Femur (tissue), 1 donor: Measurements from ENCODE around the gene DNAH10.

Source experiments
- DNase-seq: peaks from one replicate; pipeline ENCODE4 v3.0.0-alpha.2; 2017

The DNAH10 gene

DNA sequence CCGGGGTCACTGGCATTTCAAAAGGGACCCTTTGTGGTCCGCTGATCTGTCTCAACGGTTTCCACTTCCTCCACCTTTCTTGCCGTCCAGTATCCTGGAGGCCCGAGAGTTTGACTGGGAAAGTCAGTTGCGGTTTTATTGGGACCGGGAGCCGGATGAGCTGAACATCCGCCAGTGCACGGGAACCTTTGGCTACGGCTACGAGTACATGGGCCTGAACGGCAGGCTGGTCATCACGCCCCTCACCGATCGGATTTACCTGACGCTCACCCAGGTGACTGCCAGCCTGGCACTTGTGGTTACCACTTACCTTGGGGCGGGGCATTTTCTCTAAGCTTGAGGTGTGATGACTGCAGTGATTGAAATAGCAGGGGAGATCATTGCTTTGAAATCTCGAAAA lies 83.8 kb downstream of the DNAH10 start:
- no peak for DNase-seq

DNA sequence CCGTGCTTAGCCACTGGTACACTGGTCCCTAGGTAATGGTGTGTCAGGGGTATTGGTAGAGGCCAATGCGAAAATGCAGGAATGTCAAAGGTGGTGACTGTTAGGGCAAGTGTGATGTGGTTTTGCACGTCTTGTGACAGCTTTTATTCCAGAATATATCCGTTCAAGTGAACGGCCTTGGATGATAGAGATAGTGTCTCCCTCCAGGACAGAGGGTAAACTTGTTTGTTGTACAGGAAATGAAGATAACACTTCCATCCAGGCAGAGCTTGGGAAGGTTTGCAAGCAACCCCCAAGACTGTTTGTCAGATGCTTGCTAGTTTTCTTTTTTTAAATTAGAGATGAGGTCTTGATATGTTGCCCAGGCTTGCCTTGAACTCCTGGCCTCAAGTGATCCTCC lies 84.2 kb downstream of the DNAH10 start:
- no peak for DNase-seq

DNA sequence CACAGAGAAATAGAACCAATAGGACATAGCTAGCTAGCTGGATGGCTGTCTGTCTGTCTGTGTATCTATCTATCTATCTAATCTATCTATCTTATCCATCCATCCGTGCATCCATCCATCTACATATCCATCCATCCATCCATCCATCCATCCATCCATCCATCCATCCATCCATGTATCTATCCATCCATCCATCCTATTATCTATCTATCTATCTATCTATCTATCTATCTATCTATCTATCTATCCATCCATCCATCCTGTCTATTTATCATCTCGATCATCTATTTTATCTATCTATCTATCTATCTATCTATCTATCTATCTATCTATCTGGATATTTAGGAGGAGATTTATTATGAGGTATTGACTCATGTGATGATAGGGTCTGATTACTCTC lies 84.9 kb downstream of the DNAH10 start:
- no peak for DNase-seq

DNA sequence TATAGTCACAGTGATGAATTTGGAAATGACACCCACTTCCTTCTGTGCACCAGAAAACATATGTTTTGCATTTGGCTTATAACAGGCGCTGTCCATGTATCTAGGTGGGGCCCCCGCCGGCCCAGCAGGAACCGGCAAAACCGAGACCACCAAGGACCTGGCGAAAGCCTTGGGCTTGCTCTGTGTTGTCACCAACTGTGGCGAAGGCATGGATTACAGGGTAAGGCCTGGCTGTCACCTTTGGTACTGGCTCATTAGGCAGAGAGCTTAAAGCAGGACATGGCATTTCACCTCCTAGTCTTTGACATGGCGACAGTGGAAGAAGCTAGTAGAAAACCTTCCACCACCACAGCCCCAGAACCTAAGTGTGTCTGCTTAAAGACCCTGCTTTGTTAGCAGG lies 85.8 kb downstream of the DNAH10 start:
- DNase-seq, result no peak

DNA sequence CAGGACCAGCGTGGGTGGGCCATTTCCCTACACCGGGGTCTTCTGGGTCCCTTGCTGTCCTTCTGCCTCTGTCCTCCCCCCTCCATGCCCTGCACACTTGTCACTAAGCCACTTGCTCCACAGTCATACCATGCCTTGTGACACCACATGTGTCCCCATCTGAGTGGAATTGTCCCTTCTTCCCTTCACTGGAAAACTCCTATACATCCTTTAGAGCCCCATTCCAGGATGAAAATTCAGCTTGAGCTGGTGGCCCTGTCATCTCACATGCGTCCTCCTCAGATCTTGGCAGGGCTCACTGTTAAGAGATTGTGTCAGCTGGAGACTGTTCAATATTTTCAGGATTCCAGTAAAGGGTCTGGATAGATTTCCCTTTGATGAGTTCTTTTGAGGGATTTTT lies 87.4 kb downstream of the DNAH10 start:
- DNase-seq, result no peak

DNA sequence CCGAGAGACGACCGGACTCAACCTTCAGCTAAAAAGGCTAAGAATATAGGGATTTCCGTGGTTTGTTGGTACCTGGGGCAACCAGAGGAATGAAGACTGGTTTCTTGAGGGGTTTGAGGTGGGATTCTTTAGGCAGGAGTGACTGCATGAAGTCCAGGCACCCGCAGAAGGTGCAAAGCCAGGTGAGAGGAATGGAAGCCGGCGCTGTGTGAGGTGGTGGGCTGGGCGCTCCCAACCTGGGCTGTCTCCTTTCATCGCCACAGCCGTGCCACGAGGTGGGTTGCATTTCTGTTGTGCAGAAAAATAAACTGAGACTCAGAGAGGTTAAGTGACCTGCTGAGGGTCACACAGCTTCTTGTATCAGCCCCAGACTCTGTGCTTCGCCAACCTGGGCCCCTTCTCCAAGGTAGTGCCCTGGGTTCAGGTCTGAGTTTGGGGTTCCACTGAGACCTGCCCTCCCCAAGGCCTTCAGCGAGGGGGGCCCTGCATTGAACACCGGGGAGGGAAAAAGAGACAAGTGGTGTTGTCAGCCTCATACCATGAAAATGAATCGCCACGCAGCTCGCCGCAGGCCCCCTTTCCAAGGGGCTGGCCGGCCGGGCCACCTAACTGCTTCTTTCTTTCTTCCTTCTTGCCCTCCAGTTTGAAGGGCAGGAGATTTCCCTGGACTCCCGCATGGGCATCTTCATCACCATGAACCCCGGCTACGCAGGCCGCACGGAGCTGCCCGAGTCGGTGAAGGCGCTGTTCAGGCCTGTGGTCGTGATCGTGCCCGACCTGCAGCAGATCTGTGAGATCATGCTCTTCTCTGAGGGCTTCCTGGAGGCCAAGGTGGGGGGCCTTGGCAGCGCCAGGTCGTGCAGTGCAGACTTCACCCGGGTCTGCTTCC lies 88.4 kb downstream of the DNAH10 start:
- no peak for DNase-seq

DNA sequence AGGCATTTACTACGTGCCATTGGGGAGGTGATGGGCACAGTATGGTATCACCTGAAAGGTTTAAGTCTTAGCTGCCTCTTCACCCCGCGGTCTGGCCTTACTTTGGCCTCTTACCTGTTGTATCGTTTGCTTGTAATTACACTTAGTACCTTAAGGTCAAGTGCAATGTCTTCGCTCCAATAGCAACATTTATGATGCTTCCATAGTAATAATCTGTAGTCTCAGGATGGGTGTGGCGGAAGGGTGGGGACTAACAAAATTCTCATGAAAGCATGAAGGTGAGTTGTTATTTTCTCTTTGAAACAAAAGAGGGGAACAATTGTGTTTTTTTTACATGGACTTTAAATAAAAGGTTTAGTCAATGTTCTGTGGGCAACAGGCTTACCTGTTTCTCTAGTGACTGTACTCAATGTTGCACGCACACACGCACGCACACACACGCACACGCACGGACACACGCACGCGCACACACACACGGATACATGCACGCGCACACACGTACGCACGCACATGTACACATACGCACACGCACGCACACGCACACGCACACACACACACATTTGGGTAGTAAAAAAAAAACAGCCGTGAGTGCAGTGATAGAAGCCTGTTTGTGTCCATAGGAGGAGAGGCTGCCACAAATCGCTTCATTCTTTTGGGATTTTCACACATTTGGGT lies 91.4 kb downstream of the DNAH10 start:
- DNase-seq, result no peak

DNA sequence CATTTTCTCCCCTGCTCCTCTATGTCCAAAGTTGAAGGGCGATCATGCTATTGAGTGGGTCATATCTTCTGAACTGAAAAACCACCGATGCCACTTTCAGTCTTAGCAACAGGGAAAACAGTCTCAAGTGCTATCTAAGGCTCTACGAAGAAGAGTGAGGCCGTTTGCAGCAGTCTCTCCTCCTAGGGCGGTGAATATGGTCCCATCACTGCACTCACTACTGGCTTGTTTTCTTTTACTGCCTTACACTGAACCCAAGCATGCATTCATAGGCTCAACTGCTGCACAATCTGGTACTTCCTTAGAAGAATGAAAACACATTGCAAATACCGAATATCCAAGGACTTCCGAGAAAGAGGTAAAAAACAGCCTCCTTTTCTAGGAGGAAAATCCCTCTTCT lies 92.1 kb downstream of the DNAH10 start:
- no peak for DNase-seq

DNA sequence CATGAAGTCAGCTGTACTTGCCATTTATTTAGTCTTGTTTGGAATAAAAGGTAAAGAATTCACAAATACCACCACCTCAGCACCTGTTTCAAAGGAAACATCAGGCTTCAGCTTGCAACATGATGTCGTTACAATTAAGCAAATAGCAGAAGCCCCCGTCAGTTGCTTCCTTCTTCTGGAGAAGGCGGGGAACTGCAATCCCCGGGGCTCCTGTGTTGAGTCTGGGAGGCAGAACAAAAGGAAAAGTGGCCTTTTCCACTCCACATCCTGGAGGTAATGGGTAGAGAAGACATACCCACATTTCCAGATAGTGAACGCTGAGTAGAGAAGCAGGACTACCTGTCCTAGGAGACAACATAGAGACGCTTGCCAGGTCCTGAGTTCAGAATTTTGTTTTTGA lies 92.8 kb downstream of the DNAH10 start:
- no peak for DNase-seq

DNA sequence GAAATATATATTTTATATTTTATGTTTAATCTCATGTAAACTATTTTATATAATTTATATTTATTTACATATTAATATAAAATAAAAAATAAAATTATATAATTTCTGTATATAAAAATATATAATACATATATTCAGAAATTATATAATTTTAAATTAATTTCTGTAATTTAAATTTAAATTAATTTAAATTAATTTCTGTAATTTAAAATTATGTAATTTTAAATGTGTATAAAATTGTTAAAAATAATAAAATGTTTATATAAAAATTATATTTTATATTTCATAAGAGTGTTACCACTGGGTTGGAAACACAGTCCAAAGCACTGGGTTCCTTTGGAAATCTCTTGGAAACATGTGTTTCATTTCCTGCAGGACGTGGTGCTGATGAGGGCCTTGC lies 94.6 kb downstream of the DNAH10 start:
- no peak for DNase-seq

DNA sequence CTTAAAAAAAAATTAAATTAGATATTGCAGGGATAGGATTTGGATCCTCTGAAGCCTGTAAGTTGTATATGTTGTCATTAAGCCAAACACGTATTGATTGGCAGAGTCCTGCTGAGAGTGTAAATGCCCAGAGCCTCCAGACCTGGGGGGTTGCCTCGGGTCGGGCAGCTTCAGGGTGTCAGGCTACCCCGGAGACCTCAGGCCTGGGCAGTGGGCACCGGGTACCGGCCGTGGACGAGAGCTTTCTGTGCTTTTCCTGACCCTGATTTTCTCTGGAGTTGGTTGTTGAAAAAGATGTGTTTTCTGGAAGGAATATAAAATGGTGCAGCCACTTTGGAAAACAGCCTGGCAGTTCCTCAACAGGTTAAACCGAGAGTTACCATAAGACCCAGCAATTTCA lies 96.1 kb downstream of the DNAH10 start:
- no peak for DNase-seq

DNA sequence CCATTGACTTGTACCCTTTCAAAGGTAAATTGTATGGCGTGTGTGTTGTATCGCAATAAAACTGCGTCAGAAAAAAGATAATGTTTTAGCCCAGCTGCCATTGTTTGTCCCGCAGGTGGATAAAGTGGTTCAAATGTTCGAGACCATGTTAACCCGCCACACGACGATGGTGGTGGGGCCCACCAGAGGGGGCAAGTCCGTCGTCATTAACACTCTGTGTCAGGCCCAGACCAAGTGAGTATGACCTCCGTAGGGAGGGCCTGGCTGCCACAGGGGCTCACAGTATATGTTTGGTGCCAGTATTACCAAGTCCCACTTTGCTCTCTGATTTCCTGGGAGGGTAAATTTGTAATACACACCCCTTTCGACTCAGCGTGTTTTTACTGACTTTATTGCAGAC lies 96.9 kb downstream of the DNAH10 start:
- no peak for DNase-seq

DNA sequence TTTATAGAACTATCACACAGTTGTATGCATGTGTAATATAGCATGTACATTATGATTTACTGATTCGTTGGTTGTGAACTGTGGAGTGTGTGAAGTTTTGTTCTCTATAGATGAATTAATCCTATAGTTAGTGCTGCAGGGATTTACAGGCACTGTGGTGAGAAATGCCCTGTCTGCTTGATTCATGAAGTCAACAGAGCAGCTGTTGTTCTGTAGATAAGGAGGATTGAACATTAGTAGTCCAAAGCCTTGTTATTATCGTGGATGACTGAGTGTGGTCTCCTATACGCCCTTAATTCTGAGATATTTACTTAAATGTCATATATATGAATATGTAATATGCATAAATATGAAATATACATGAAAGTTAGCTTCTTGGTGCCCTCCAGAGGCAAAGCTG lies 98.3 kb downstream of the DNAH10 start:
- DNase-seq, result no peak

DNA sequence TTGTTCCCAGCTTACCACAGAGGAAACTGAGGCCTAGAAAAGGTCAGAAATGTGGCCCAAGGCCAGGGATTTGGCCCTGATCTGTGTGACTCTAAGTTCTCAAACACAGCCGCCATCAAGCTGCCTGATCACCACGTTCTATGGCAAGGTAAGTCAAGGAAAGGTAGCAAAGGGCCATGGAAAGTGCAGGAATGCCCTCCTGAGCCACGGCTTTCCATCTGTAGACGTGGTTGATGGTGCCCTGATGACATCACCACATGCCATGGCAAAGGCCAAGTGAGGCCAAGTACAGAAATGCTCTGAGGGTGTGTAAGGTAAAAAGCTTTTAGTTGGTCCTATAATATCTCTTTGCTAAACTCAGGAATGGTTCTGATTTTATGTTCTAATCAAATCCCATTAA lies 99.3 kb downstream of the DNAH10 start:
- DNase-seq, result no peak

DNA sequence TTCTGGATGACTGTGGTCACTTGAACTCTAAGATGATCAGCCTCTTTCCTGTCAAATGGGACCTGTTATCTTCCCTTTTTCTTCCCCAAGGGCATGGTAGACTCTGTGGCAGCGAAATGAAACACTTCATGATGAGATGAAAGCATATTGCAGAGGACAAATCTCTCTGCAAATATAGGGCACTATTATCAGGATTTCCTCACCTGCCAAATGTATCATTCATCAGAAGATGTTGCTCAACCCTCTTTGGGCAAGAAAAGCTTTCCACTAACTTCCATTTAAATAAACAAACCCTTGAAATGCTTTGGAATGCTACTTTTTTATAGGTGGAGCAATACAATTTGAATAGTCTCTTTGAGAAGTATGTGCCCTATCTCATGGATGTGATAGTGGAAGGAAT lies 105.0 kb downstream of the DNAH10 start:
- no peak for DNase-seq

DNA sequence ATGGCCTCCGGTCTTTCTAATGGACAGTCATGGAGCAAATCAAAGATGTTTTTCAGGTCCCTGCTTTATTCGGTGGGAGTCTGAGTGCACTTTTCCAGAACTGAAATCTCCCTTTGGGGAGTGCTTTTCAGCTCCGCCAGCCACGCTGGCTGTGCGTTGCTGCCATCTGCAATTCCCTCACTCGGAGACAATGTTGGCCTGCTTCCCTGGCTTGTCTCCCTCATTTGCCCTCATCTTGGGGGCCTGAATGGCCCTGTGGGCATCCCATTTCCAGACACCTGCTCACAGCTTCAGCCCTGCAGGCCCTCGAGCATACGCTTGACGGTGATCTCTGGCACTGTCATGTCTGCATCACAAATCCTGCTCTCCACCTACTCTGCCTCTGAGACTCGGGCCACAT lies 106.7 kb downstream of the DNAH10 start:
- no peak for DNase-seq

DNA sequence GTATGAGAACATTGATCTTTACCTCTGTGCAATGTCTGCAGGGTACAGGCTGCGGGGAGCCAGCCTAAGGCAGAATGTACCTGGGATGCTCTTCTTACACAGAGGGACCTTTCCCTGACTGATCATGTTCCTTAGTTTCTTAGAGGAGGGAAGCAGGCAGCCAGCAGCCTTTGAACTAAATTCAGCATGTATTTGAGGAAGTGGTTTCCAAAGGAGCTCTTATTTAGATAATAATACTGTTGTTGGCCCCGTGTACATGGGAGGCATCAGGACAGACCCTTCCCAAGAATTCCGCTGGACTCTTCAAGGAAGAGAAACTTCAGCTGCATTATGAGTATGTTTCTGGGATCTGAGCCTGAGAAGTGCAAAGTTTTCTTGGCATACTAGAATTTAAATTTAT lies 111.7 kb downstream of the DNAH10 start:
- DNase-seq, result no peak

DNA sequence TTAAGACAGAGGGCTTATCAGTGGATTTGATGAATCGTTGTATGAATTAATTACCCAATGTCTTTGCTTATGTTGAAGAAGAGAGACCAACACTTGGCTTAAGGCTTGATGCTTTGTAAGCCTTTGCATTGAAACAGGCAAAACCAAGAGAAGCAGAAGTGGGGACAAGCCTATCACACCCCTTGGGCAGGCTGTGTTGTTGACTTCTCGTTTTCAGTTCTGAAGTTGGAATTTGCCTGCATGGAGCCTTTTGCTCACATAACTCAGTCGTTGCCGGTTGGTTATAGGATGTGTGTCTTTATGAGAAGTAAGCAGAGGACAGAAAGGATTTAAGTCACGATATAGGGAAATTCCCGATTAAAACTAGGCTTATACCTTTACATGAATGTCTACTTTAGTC lies 115.9 kb downstream of the DNAH10 start:
- DNase-seq, result no peak

DNA sequence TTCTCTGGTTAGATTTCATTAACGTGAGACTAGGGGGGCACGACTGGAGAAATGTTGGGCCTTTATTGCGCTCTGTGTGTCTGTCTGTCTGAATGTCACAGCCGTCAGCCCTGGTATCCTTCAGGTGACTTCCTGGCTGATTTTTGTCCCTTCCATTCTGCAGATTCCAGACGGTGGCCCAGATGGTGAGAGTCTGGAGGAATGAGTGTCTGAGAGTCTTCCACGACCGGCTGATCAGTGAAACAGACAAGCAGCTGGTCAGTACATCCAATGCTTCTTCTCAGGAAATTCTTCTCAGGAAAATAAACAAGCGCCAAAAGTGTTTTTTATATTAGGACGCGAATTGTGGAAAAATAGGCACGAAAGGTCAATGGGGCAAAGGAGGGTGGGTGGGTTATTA lies 117.0 kb downstream of the DNAH10 start:
- no peak for DNase-seq

DNA sequence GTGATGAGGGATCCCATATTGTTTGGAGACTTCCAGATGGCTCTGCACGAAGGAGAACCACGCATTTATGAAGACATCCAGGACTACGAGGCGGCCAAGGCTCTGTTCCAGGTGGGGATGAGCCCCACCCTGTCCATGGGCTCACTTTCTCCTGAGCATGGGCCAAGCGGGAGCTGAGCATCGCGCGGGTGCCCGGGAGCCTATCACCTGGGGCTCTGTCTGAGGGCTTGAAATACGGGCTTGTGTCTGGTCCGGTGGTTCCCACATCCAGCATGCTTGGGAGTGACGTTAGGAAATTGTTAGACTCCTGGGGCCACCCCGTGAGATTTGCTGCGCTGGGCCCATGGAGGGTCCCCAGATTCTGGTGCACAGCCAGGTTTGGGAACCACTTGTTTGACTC lies 117.6 kb downstream of the DNAH10 start:
- no peak for DNase-seq

DNA sequence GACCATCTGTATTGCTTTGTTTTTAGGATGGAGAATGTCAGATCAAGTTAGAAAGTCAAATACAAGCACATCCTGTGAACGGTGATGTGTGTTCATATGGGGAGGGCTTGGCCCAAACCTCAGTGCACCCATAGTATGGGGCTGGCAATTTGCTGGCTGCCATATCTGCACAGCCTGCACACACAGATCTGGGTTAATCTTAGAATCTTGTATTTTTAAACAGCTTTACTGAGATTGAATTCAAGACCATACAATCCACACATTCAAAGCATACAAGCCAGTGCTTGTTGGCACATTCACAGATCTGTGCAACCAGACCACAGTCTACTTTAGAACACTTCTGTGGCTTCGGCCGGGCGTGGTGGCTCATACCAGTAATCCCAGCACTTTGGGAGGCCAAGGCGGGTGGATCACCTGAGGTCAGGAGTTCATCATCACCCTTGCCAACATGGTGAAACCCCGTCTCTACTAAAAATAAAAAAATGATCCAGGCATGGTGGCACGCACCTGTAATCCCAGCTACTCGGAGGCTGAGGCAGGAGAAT lies 120.1 kb downstream of the DNAH10 start:
- DNase-seq, result no peak

DNA sequence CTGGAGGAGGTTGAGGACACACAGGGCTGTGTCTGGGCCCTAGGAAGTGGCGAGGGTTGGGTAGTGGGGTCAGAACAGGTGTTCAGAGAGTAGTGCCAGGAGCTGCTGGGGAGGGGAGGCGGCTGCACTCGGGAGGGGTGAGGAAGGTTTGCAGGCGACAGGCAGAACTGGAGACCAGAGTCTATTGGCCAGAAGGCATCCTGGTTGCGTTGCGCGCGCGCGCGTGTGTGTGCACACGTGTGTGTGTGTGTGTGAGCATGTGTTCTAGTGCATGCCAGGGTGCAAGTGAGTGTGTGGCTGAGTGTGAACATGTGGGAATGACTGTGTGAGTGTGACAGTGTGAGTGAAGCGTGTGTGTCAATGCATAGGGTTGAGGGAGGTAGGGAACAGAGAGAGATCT lies 124.2 kb downstream of the DNAH10 start:
- no peak for DNase-seq

DNA sequence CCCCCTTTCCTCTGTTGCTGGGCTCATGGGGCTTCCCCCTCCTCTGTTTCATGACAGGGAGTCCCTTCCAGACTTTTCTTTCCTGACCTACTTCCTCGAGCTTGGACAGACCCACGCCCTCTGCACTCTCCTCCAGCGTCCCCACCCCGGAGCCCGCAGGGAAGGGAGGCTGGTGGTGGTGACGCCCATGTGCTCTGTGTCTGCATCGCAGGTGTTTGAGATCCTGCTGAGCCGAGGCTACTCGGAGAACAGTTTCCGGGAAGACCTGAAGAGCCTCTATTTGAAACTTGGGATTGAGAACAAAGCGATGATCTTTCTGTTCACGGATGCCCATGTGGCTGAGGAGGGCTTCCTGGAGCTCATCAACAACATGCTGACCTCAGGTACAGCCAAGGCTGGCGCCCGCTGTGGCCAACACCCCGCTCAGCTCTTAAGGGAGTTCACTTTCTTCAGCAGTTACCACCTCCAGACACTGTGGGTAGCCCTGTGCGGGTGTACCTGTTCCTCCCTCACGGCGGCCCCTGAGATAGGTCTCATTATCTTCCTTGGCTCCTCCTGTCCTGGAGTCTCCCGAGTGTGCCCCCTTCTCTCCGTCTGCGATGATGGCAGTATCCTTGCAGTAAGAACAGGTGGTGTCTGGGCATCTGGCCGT lies 125.0 kb downstream of the DNAH10 start:
- DNase-seq, result no peak

DNA sequence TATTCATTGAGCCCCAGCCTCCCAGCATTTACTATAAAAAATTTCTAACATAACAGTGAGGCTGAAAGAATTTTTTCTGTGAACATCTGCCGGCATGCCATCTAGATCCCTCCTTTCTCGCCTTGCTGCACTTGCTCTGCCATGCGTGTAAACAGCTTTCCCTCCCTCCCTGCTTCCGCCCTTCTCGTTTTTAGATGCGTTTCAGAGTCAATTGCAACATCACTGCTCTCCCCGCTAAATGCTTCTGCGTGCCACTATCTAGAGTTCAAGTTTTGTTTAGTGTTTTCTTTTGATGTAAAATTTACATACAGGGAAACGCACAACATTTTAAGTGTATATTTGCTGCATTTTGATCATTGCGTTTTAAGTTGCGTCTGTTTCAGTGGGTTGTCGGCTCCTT lies 126.9 kb downstream of the DNAH10 start:
- no peak for DNase-seq
